A549 (cell line): ENCODE data around the gene MRPS9. TPM values are rescaled to one million over a fixed set of nuclear protein-coding genes. Genes with fewer than 3 reads are reported as not detected.
A peak's percentile ranks its signal among the peaks of the same experiment; 100 is the strongest.

Experiments
- ATAC-seq, 2 experiments: fragments of 200-7000 bp in 1 of 2; fragments of >200 bp in 1 of 2; cut with Nextera tagmentation in 1 of 2; cut with Tn5 transposase in 1 of 2; 3 replicates each; pipeline versions ENCODE4 v1.8.0 to v1.9.1; 2018 to 2020; ENCODE audit warnings: mild to moderate bottlenecking in 1 of 2, moderate library complexity in 1 of 2
- CTCF ChIA-PET: fragments of 300-600 bp; sonication (Branson Sonifier 250); formaldehyde crosslinking; extraction: SDS; loops from one replicate; lab custom pipeline; 2021; ENCODE audit warnings: antibody characterized with exemption, inconsistent platforms; lab: Yijun Ruan, JAX
- POLR2A ChIA-PET: fragments of 350-600 bp; formaldehyde crosslinking; extraction: SDS; loops from one replicate; lab custom pipeline; 2021; ENCODE audit warnings: antibody characterized with exemption, inconsistent platforms; lab: Yijun Ruan, JAX
- DNase-seq, 2 experiments: peaks; one replicate each; pipeline versions ENCODE4 v3.0.0 to v3.0.0-alpha.2; 2011 to 2016; ENCODE audit warnings: low read depth in 1 of 2, low spot score in 1 of 2
- FAIRE-seq: peaks from 2 replicates; lab custom pipeline; 2011; peaks lifted over from hg19 to GRCh38; lab: Jason Lieb, UNC
- H3K27ac ChIP-seq, 2 experiments: fragments of >200 bp; sonication (Bioruptor Twin); formaldehyde crosslinking; 3 replicates each; pipeline ENCODE4 v1.5.1; 2016 to 2017
- H3K4me1 ChIP-seq: fragments of >200 bp; sonication (Bioruptor Twin); formaldehyde crosslinking; 3 replicates; pipeline ENCODE4 v1.6.1; 2016
- H3K4me2 ChIP-seq: fragments of >200 bp; sonication (Bioruptor Twin); formaldehyde crosslinking; 3 replicates; pipeline ENCODE4 v1.6.1; 2016
- H3K4me3 ChIP-seq: fragments of >200 bp; sonication (Bioruptor Twin); formaldehyde crosslinking; 3 replicates; pipeline ENCODE4 v1.5.1; 2016
- H3K9me3 ChIP-seq: fragments of >200 bp; sonication (Bioruptor Twin); formaldehyde crosslinking; 3 replicates; pipeline ENCODE4 v1.6.1; 2016
- BCL3 ChIP-seq: fragments of >200 bp; sonication (Bioruptor Twin); formaldehyde crosslinking; IDR thresholded peaks from 3 replicates; pipeline ENCODE4 v1.6.1; 2016
- NR3C1 ChIP-seq: fragments of >200 bp; sonication (Bioruptor Twin); formaldehyde crosslinking; IDR thresholded peaks from 3 replicates; pipeline ENCODE4 v1.6.1; 2017
- RAD21 ChIP-seq, 2 experiments: fragments of >200 bp in 1 of 2; sonication (Bioruptor Twin) in 1 of 2; formaldehyde crosslinking in 1 of 2; IDR thresholded peaks in 1 of 2; conservative IDR thresholded peaks in 1 of 2; 2 replicates in 1 of 2; 3 replicates in 1 of 2; pipeline ENCODE4 v1.6.1; 2012 to 2018; ENCODE audit warnings: inconsistent platforms in 1 of 2
- RCOR1 ChIP-seq: fragments of 150-350 bp; IDR thresholded peaks from 2 replicates; pipeline ENCODE4 v1.6.1; 2014; ENCODE audit warnings: antibody characterized with exemption, low read length, low read depth
- SMC3 ChIP-seq: fragments of >200 bp; sonication (Bioruptor Twin); formaldehyde crosslinking; IDR thresholded peaks from 3 replicates; pipeline ENCODE4 v1.6.1; 2018; ENCODE audit warnings: inconsistent platforms
- TFCP2L1 ChIP-seq: fragments of 250-450 bp; sonication (Bioruptor Pico); IDR thresholded peaks from 2 replicates; pipeline ENCODE4 v1.5.0; 2021; ENCODE audit warnings: mild to moderate bottlenecking
- WGBS: methylation state at CpG from one replicate; pipeline ENCODE4 v1.1.6; 2017; ENCODE audit errors: missing lambda C conversion rate; 5-methylcytosine and 5-hydroxymethylcytosine counted together
- polyA plus RNA-seq, 4 experiments: library from polyadenylated mRNA; depleted of rRNA in 3 of 4; stranded (reverse); fragments of >200 nt; fragmentation: RNase III in 1 of 4; extraction: RNeasy Plus Mini Kit Qiagen cat#74134 plus additional on column Dnase treatment in 1 of 4; gene quantifications; 2 replicates in 3 of 4; 3 replicates in 1 of 4; pipeline ENCODE4 v1.2.3, GENCODE V29; 2011 to 2017
- TF ChIP-seq, protein P1 (sequence below): fragments of 250-450 bp; sonication (Bioruptor Pico); IDR thresholded peaks from 2 replicates; pipeline ENCODE4 v1.5.0; 2021; ENCODE audit warnings: mild to moderate bottlenecking, moderate library complexity, borderline replicate concordance
- TF ChIP-seq, protein P2 (sequence below): fragments of >200 bp; sonication (Bioruptor Twin); formaldehyde crosslinking; IDR thresholded peaks from 3 replicates; pipeline ENCODE4 v1.5.1; 2016

MRPS9 gene
- polyA plus RNA-seq, 2 of the 4 experiments (the other 2 are of a cell fraction) = 42.5 to 54.4 TPM

- H3K4me2 ChIP-seq = no peak overlapping the region
- H3K4me3 ChIP-seq = no peak overlapping the region
- ChIA-PET POLR2A (no interaction called here), CTCF (interaction anchor here (0.8 to 11.8 kb wide), 2 partner anchors 125 to 153 kb away, joined by 3 to 312 read pairs; partner anchors contain the start of gene GPR45)
- DNase-seq (no peak), FAIRE-seq (no peak), ATAC-seq (no peak)
- no peaks in the 10 kb centered on the region for H3K4me1 ChIP-seq
- no peaks in the 10 kb centered on the region for H3K9me3 ChIP-seq
- WGBS = 84% methylated on average over 12 of the region's 12 CpGs
- no peak for TF ChIP-seq BCL3
- TF ChIP-seq, all 56 proteins: peak for 0
- no peak overlapping the region for H3K27ac ChIP-seq
These were observed 74.5 kb downstream of the MRPS9 start for GRCh38 chr2:105112345-105112744.

GRCh38 chr2:105113616-105114291 lies 75.9 kb downstream of the MRPS9 start:
- no peaks in the 10 kb centered on the region for H3K9me3 ChIP-seq
- DNase-seq (no peak), ATAC-seq (peak; percentile 27 to 29; a peak in 2 of 6 replicates), FAIRE-seq (no peak)
- TF ChIP-seq, protein P1, sequence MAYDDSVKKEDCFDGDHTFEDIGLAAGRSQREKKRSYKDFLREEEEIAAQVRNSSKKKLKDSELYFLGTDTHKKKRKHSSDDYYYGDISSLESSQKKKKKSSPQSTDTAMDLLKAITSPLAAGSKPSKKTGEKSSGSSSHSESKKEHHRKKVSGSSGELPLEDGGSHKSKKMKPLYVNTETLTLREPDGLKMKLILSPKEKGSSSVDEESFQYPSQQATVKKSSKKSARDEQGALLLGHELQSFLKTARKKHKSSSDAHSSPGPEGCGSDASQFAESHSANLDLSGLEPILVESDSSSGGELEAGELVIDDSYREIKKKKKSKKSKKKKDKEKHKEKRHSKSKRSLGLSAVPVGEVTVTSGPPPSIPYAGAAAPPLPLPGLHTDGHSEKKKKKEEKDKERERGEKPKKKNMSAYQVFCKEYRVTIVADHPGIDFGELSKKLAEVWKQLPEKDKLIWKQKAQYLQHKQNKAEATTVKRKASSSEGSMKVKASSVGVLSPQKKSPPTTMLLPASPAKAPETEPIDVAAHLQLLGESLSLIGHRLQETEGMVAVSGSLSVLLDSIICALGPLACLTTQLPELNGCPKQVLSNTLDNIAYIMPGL = no peak
- no peak overlapping the region for H3K4me3 ChIP-seq
- no peaks in the 10 kb centered on the region for H3K4me1 ChIP-seq
- H3K4me2 ChIP-seq = no peak overlapping the region
- 59% methylated on average over 4 of the region's 4 CpGs for WGBS
- no peak overlapping the region for H3K27ac ChIP-seq
- CTCF ChIA-PET = interaction anchor here (0.8 to 11.8 kb wide), 22 partner anchors 10 to 185 kb away, joined by 3 to 312 read pairs (median 5); partner anchors contain the start of gene GPR45
- POLR2A ChIA-PET = no interaction called here

GRCh38 chr2:105114551-105114950 lies 76.7 kb downstream of the MRPS9 start:
- ChIA-PET CTCF (interaction anchor here (0.8 to 11.8 kb wide), 31 partner anchors 10 to 184 kb away, joined by 3 to 312 read pairs (median 4); partner anchors contain the start of gene GPR45), POLR2A (no interaction called here)
- TF ChIP-seq SMC3 (peak; percentile 66), TFCP2L1 (CRISPR knock-in tag) (no peak), RAD21 (conservative IDR thresholded peaks at IDR 0.05 in 1 of 2, IDR thresholded peaks at IDR 0.05 in 1 of 2) (peak; percentile 86 to 89)
- TF ChIP-seq, protein P2, sequence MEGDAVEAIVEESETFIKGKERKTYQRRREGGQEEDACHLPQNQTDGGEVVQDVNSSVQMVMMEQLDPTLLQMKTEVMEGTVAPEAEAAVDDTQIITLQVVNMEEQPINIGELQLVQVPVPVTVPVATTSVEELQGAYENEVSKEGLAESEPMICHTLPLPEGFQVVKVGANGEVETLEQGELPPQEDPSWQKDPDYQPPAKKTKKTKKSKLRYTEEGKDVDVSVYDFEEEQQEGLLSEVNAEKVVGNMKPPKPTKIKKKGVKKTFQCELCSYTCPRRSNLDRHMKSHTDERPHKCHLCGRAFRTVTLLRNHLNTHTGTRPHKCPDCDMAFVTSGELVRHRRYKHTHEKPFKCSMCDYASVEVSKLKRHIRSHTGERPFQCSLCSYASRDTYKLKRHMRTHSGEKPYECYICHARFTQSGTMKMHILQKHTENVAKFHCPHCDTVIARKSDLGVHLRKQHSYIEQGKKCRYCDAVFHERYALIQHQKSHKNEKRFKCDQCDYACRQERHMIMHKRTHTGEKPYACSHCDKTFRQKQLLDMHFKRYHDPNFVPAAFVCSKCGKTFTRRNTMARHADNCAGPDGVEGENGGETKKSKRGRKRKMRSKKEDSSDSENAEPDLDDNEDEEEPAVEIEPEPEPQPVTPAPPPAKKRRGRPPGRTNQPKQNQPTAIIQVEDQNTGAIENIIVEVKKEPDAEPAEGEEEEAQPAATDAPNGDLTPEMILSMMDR = peak; percentile 82
- H3K27ac ChIP-seq = no peak overlapping the region
- H3K4me2 ChIP-seq = no peak overlapping the region
- WGBS = 25% methylated on average over 4 of the region's 4 CpGs
- FAIRE-seq = no peak
- no peaks in the 10 kb centered on the region for H3K4me1 ChIP-seq
- peak; percentile 59 to 70 for DNase-seq
- no peak overlapping the region for H3K4me3 ChIP-seq
- ATAC-seq = peak; percentile 65 to 83; a peak in 4 of 6 replicates
- no peaks in the 10 kb centered on the region for H3K9me3 ChIP-seq

DNA sequence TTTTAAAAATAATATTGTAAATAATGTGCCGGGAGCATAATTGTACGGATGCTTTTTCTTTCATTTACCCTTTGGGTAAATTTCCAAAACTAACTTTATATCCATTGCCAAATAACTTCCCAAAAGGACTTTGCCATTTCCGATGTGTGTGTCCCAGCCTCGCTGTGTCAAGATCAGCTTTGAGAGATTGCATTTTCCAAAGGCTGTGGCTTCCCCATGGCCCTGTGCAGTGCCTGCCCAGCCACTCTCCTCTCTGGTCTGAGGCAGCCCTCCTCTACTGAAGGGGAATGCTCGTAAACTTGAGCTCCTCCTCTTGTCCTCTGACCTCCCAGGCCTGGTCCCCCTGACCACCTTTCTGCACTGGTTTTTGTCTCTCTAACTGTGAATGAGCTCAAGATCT lies 78.5 kb downstream of the MRPS9 start:
- Histone ChIP-seq H3K4me3 (no peak overlapping the region), H3K27ac (no peak overlapping the region), H3K9me3 (no peaks in the 10 kb centered on the region), H3K4me2 (no peak overlapping the region), H3K4me1 (no peaks in the 10 kb centered on the region)
- WGBS = 84% methylated on average over 5 of the region's 5 CpGs
- no peak for TF ChIP-seq RCOR1
- no peak for TF ChIP-seq NR3C1
- no peak for TF ChIP-seq TFCP2L1 (CRISPR knock-in tag)
- CTCF ChIA-PET = interaction anchor here (0.6 to 11.8 kb wide), 10 partner anchors 8 to 451 kb away, joined by 3 to 312 read pairs (median 14); partner anchors contain the start of gene GPR45
- no peak for ATAC-seq
- DNase-seq = no peak
- no peak for FAIRE-seq
- POLR2A ChIA-PET = no interaction called here
